KMS-11 (cell line): ENCODE data around the gene RGS3.

Source experiments
- H2AFZ ChIP-seq: fragments of 200-600 bp; sonication (generic); 2 replicates; pipeline ENCODE4 v1.6.1; 2016; ENCODE audit warnings: antibody characterized with exemption, mixed run types, low read depth
- H3K27ac ChIP-seq: fragments of 200-600 bp; sonication (generic); 2 replicates; pipeline ENCODE4 v1.6.1; 2016; ENCODE audit warnings: mild to moderate bottlenecking, mixed run types
- H3K27me3 ChIP-seq: fragments of 200-600 bp; sonication (generic); 2 replicates; pipeline ENCODE4 v1.6.1; 2017; ENCODE audit warnings: mild to moderate bottlenecking, low read depth, mixed run types, moderate library complexity; ENCODE audit not compliant: insufficient read depth
- H3K36me3 ChIP-seq: fragments of 200-600 bp; sonication (generic); 2 replicates; pipeline ENCODE4 v1.6.1; 2017; ENCODE audit warnings: mild to moderate bottlenecking, mixed run types; ENCODE audit not compliant: insufficient read depth
- H3K4me1 ChIP-seq: fragments of 200-600 bp; sonication (generic); 2 replicates; pipeline ENCODE4 v1.6.1; 2016; ENCODE audit warnings: mild to moderate bottlenecking, low read depth, mixed run types; ENCODE audit not compliant: poor library complexity, severe bottlenecking
- H3K4me2 ChIP-seq: fragments of 200-600 bp; sonication (generic); 2 replicates; pipeline ENCODE4 v1.7.0; 2016; ENCODE audit warnings: mild to moderate bottlenecking, mixed run types
- H3K4me3 ChIP-seq: fragments of 200-600 bp; sonication (generic); IDR thresholded peaks from 2 replicates; pipeline ENCODE4 v1.6.1; 2017; ENCODE audit warnings: low read depth, low read length, mixed read lengths; ENCODE audit not compliant: insufficient read depth
- H3K79me2 ChIP-seq: fragments of 200-600 bp; sonication (generic); 2 replicates; pipeline ENCODE4 v1.6.1; 2016; ENCODE audit warnings: low read depth, mixed run types; ENCODE audit not compliant: insufficient read depth
- H3K9ac ChIP-seq: fragments of 200-600 bp; sonication (generic); 2 replicates; pipeline ENCODE4 v1.6.1; 2016; ENCODE audit warnings: mild to moderate bottlenecking, mixed run types
- H4K20me1 ChIP-seq: fragments of 200-600 bp; sonication (generic); 2 replicates; pipeline ENCODE4 v1.6.1; 2016; ENCODE audit warnings: mild to moderate bottlenecking, mixed run types; ENCODE audit not compliant: insufficient read depth
- TF ChIP-seq, protein P1 (sequence below): fragments of 200-600 bp; sonication (generic); conservative IDR thresholded peaks from 2 replicates; pipeline ENCODE4 v1.6.1; 2017; ENCODE audit warnings: low read depth, mild to moderate bottlenecking, antibody characterized with exemption, low read length, moderate library complexity, mixed read lengths

The RGS3 gene

DNA sequence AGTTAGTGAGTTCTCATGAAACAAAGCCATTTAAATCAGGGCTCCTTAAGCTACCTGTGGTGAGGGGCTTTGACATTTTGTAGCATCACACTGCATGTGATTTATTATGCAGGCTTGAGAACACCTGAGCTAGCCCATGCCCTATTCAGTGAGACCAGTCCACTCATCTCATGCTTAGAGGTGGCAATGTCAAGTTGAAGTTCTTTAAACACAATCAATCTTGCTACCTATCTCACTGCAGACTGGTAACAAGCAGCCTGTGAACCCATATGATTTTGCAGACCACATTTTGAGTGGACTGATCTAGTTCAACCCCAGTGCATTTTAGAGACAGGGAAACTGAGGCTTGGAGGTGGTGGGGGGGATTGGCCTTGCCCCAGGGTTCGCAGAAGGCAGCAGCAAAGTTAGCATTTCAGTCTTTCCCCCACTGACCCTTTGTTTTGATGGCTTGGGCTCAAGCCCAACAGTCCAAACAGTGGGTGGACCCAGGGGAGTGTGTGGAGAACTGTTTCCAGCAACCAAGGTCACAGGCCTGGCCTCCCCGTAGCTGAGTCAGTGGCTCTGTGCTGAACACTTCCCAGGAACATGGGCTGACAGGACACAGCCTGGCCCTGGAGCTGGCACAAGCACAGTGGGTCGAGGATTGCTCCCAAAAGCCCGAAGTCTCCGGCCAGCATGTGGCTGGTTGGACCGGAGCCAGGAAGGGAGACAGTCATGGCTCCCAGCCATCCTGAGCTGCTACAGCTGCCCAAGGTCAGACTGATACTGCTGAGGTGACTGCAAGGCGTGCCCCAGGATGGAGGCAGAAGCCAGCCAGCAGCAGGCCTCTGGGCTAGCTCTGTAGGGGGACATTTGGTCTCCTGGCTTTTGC is 95.3 kb downstream of the RGS3 start:
- TF ChIP-seq, protein P1, sequence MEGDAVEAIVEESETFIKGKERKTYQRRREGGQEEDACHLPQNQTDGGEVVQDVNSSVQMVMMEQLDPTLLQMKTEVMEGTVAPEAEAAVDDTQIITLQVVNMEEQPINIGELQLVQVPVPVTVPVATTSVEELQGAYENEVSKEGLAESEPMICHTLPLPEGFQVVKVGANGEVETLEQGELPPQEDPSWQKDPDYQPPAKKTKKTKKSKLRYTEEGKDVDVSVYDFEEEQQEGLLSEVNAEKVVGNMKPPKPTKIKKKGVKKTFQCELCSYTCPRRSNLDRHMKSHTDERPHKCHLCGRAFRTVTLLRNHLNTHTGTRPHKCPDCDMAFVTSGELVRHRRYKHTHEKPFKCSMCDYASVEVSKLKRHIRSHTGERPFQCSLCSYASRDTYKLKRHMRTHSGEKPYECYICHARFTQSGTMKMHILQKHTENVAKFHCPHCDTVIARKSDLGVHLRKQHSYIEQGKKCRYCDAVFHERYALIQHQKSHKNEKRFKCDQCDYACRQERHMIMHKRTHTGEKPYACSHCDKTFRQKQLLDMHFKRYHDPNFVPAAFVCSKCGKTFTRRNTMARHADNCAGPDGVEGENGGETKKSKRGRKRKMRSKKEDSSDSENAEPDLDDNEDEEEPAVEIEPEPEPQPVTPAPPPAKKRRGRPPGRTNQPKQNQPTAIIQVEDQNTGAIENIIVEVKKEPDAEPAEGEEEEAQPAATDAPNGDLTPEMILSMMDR, result no peak
- H3K9ac ChIP-seq, result no peak overlapping the region
- H3K79me2 ChIP-seq, result no peaks in the 10 kb centered on the region
- no peak overlapping the region for H2AFZ ChIP-seq
- no peak overlapping the region for H3K27ac ChIP-seq
- H3K36me3 ChIP-seq, result no peaks in the 10 kb centered on the region
- H3K4me3 ChIP-seq, result no peak overlapping the region
- no peaks in the 10 kb centered on the region for H3K27me3 ChIP-seq
- H4K20me1 ChIP-seq, result no peaks in the 10 kb centered on the region
- H3K4me2 ChIP-seq, result no peak overlapping the region
- H3K4me1 ChIP-seq, result no peaks in the 10 kb centered on the region

DNA sequence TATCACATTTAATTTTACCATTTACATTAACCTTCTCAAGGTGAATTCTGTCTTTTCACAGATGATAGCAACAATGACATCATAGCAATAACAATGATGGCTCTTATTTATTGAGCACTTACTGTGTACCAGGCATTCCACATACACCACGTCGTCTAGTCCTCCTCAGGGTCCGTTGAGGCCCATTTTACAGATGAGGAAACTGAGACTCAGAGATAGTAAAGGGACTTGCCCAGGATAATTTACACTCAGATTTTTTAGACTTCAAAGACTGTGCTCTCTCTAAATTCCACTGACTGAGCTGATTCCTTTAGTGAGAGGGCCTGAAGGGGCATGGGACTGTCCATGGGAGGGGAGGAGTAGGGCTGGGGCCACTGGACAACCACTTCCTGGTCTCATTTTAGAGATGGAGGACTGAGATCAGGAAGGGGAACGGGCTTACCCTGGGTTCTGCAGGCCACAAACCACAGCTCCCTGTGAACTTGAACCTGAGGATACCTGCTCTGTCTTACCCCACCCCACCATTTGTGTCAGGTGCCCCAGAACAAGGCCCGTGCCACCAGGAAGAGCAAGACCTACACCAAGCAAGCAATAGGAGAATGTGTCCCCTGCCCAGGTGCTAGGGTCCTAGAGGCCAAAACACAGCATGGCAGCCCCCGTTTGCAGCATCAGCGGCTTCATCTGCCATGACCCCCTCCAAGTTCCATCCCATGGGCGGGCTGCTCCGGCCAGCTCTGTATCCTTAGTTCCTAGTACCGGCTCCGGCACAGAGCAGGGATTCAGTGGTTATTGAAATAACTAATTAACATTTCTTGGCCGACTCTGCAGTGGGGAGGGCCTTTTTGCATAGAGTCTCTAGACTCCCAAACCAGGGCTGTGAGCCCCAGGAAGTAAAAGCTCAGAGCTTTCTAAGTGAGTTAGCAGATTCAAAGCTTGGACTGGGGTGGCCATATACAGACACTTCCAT is 96.6 kb downstream of the RGS3 start:
- H3K4me3 ChIP-seq, result no peak overlapping the region
- TF ChIP-seq, protein P1, result no peak
- no peaks in the 10 kb centered on the region for H3K4me1 ChIP-seq
- H3K4me2 ChIP-seq, result no peak overlapping the region
- H4K20me1 ChIP-seq, result no peaks in the 10 kb centered on the region
- H2AFZ ChIP-seq, result no peak overlapping the region
- H3K36me3 ChIP-seq, result no peaks in the 10 kb centered on the region
- H3K79me2 ChIP-seq, result no peaks in the 10 kb centered on the region
- no peak overlapping the region for H3K9ac ChIP-seq
- H3K27me3 ChIP-seq, result no peaks in the 10 kb centered on the region
- H3K27ac ChIP-seq, result no peak overlapping the region

DNA sequence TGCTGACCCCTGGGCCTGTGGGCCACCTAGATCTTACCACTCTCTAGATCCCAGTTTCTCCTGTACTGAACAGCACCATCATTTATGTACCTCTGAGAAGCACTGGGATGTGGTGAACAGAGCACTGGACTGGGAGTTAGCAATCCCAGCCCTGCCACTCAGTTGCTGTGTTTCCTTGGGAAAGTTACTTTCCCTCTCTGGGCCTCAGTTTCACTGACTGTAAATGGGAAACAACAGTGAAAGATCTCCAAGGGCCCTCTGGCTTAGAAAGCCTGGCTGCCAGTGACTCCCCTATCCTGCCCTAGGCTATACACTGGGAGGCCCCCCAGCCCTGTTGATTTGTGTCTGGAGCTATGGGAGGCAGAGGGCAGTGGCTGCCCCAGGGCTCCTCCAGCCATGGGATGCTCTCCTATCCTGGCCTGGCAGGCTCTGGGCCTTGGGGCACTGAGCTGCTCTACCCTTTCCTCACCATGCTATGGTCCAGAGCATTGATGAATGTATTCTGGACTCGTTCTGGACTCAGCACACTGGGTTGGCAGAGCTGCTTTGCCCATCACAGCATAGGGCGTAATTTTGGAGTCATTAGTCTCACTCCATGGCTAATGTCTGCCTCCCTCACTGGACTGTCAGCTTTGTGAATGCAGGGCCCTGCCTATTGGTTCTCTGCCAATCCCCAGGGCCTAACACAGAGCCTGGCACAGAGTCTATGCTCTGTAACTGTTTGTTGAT is 99.3 kb downstream of the RGS3 start:
- no peaks in the 10 kb centered on the region for H3K4me1 ChIP-seq
- TF ChIP-seq, protein P1, result no peak
- no peaks in the 10 kb centered on the region for H3K27me3 ChIP-seq
- H3K27ac ChIP-seq, result no peak overlapping the region
- no peaks in the 10 kb centered on the region for H3K36me3 ChIP-seq
- no peak overlapping the region for H3K4me2 ChIP-seq
- no peaks in the 10 kb centered on the region for H3K79me2 ChIP-seq
- H4K20me1 ChIP-seq, result no peaks in the 10 kb centered on the region
- H2AFZ ChIP-seq, result no peak overlapping the region
- no peak overlapping the region for H3K4me3 ChIP-seq
- H3K9ac ChIP-seq, result no peak overlapping the region

DNA sequence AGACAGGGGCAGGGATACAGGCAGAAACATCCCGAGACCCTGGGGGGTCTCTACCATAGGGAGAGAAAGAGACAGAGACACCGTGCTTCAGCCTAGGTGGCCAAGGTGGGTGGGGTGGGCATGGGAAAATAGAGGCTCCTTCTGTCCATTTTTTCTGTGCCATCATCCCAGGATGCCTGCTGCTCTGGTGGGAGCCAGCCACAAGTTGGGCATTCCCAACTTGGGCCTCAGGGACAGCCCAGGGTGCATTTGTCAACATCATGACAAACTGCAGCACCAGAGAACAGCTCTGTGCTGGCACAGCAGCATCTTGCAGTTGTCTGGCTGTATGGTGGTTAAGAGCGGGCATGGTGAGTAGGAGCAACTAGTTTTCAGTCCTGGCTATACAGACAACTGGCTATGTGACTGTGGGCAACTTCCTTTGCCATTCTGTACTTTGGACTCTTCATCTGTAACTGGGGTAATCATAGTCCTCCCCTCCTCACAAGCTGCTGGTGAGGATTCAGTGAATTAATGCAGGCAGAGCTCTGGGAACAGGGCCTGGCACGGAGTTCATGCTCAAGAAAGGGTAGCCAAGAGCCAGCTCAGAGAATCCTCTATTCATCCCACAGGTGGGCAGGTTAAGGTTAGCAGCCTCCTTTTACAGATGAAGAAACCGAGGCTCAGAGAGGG is 100.4 kb downstream of the RGS3 start:
- no peaks in the 10 kb centered on the region for H4K20me1 ChIP-seq
- H3K4me1 ChIP-seq, result no peaks in the 10 kb centered on the region
- no peak overlapping the region for H2AFZ ChIP-seq
- TF ChIP-seq, protein P1, result no peak
- H3K79me2 ChIP-seq, result no peaks in the 10 kb centered on the region
- no peaks in the 10 kb centered on the region for H3K36me3 ChIP-seq
- no peaks in the 10 kb centered on the region for H3K27me3 ChIP-seq
- H3K27ac ChIP-seq, result no peak overlapping the region
- H3K4me3 ChIP-seq, result no peak overlapping the region
- no peak overlapping the region for H3K4me2 ChIP-seq
- no peak overlapping the region for H3K9ac ChIP-seq
